Neural progenitor cell (in vitro differentiated cells): ENCODE measurements around the gene LOXHD1. TPM values are rescaled to one million over a fixed set of nuclear protein-coding genes. Genes with fewer than 3 reads are reported as not detected.

Experiments
- DNase-seq: peaks from one replicate; pipeline ENCODE4 v3.0.0-alpha.2; 2016; ENCODE audit warnings: low spot score
- H2AFZ ChIP-seq: fragments of 200-600 bp; sonication (generic); replicated peaks from 2 replicates; pipeline ENCODE4 v1.6.1; 2016; ENCODE audit warnings: antibody characterized with exemption
- H3F3A ChIP-seq: fragments of 200-600 bp; sonication (generic); 2 replicates; pipeline ENCODE4 v1.6.1; 2016; ENCODE audit warnings: antibody characterized with exemption, low read depth
- H3K27ac ChIP-seq: fragments of 200-600 bp; sonication (generic); 2 replicates; pipeline ENCODE4 v1.5.1; 2016; ENCODE audit warnings: mild to moderate bottlenecking
- H3K27me3 ChIP-seq: fragments of 200-600 bp; sonication (generic); 2 replicates; pipeline ENCODE4 v1.6.1; 2016; ENCODE audit warnings: mild to moderate bottlenecking, moderate library complexity
- H3K36me3 ChIP-seq: fragments of 200-600 bp; sonication (generic); 2 replicates; pipeline ENCODE4 v1.5.1; 2016
- H3K4me1 ChIP-seq: fragments of 200-600 bp; sonication (generic); 2 replicates; pipeline ENCODE4 v1.6.1; 2016; ENCODE audit warnings: mixed run types
- H3K4me2 ChIP-seq: fragments of 200-600 bp; sonication (generic); 2 replicates; pipeline ENCODE4 v1.6.1; 2016
- H3K4me3 ChIP-seq: fragments of 200-600 bp; sonication (generic); 2 replicates; pipeline ENCODE4 v1.5.1; 2016
- H3K79me2 ChIP-seq: fragments of 200-600 bp; sonication (generic); 2 replicates; pipeline ENCODE4 v1.6.1; 2016; ENCODE audit warnings: low read depth
- H3K9ac ChIP-seq: fragments of 200-600 bp; sonication (generic); 2 replicates; pipeline ENCODE4 v1.6.1; 2016
- H3K9me3 ChIP-seq: fragments of 200-600 bp; sonication (generic); 2 replicates; pipeline ENCODE4 v1.5.1; 2016; ENCODE audit warnings: low read depth
- H4K20me1 ChIP-seq: fragments of 200-600 bp; sonication (generic); 2 replicates; pipeline ENCODE4 v1.6.1; 2016; ENCODE audit warnings: low read depth
- H3K27ac Mint-ChIP-seq: 3 replicates; pipeline ENCODE4 v1.8.0; 2021; ENCODE audit warnings: mixed read lengths
- H3K27me3 Mint-ChIP-seq: 2 replicates; pipeline ENCODE4 v1.8.0; 2022; ENCODE audit warnings: low read depth, mild to moderate bottlenecking, inconsistent platforms, moderate library complexity, mixed read lengths; ENCODE audit not compliant: insufficient read depth
- H3K36me3 Mint-ChIP-seq: 3 replicates; pipeline ENCODE4 v1.8.0; 2021; ENCODE audit warnings: mixed read lengths
- H3K4me1 Mint-ChIP-seq: 3 replicates; pipeline ENCODE4 v1.8.0; 2021; ENCODE audit warnings: mixed read lengths
- H3K4me3 Mint-ChIP-seq: 3 replicates; pipeline ENCODE4 v1.8.0; 2021; ENCODE audit warnings: mild to moderate bottlenecking, moderate library complexity, mixed read lengths
- H3K9me3 Mint-ChIP-seq: 3 replicates; pipeline ENCODE4 v1.8.0; 2020; ENCODE audit warnings: mixed read lengths
- CTCF ChIP-seq: fragments of 200-600 bp; sonication (generic); IDR thresholded peaks from 2 replicates; pipeline ENCODE4 v1.5.1; 2017; ENCODE audit warnings: antibody characterized with exemption, mild to moderate bottlenecking
- EZH2 ChIP-seq: fragments of 200-600 bp; sonication (generic); IDR thresholded peaks from 2 replicates; pipeline ENCODE4 v1.6.1; 2017; ENCODE audit warnings: antibody characterized with exemption, mild to moderate bottlenecking, moderate library complexity
- EZH2phosphoT487 ChIP-seq: fragments of 200-600 bp; sonication (generic); IDR thresholded peaks from 2 replicates; pipeline ENCODE4 v1.6.1; 2017; ENCODE audit warnings: antibody characterized with exemption
- total RNA-seq: library from RNA; depleted of rRNA; stranded (reverse); fragments of >200 nt; gene quantifications from 2 replicates; pipeline ENCODE4 v1.2.3, GENCODE V29; 2015; ENCODE audit warnings: low replicate concordance

Gene LOXHD1
- total RNA-seq, 1 donor from 2014 or later = not detected

- DNase-seq = no peak
- Mint-ChIP-seq H3K4me1 (no peaks in the 10 kb centered on the region), H3K27me3 (peaks cover 10% of the 10 kb centered on the region), H3K4me3 (no peak overlapping the region), H3K9me3 (no peaks in the 10 kb centered on the region), H3K36me3 (no peaks in the 10 kb centered on the region), H3K27ac (no peak overlapping the region)
- Histone ChIP-seq H3K9me3 (no peaks in the 10 kb centered on the region), H3K9ac (no peak overlapping the region), H3K79me2 (no peaks in the 10 kb centered on the region), H3F3A (no peaks in the 10 kb centered on the region), H3K36me3 (no peaks in the 10 kb centered on the region), H3K27ac (no peak overlapping the region), H3K27me3 (no peaks in the 10 kb centered on the region), H2AFZ (no peak overlapping the region), H4K20me1 (no peaks in the 10 kb centered on the region), H3K4me2 (no peak overlapping the region), H3K4me1 (peaks cover 6% of the 10 kb centered on the region), H3K4me3 (no peak overlapping the region)
- no peak for TF ChIP-seq EZH2phosphoT487
- no peak for TF ChIP-seq EZH2
- TF ChIP-seq CTCF = no peak
Measured at GRCh38 chr18:46621111-46621766, 35.8 kb downstream of the LOXHD1 start.

GRCh38 chr18:46619559-46619958 lies 37.5 kb downstream of the LOXHD1 start:
- Mint-ChIP-seq H3K4me3 (no peak overlapping the region), H3K27ac (no peak overlapping the region), H3K9me3 (no peaks in the 10 kb centered on the region), H3K36me3 (no peaks in the 10 kb centered on the region), H3K27me3 (peaks cover 10% of the 10 kb centered on the region), H3K4me1 (no peaks in the 10 kb centered on the region)
- Histone ChIP-seq H3K4me2 (no peak overlapping the region), H3K79me2 (no peaks in the 10 kb centered on the region), H3F3A (no peaks in the 10 kb centered on the region), H3K27me3 (no peaks in the 10 kb centered on the region), H3K9me3 (no peaks in the 10 kb centered on the region), H2AFZ (no peak overlapping the region), H4K20me1 (no peaks in the 10 kb centered on the region), H3K9ac (no peak overlapping the region), H3K4me1 (peaks cover 6% of the 10 kb centered on the region), H3K4me3 (no peak overlapping the region), H3K27ac (no peak overlapping the region), H3K36me3 (no peaks in the 10 kb centered on the region)
- no peak for TF ChIP-seq CTCF
- no peak for TF ChIP-seq EZH2phosphoT487
- TF ChIP-seq EZH2 = no peak
- no peak for DNase-seq

- no peaks in the 10 kb centered on the region for H3K9me3 ChIP-seq
- no peak for DNase-seq
- H3K9me3 Mint-ChIP-seq = no peaks in the 10 kb centered on the region
- no peaks in the 10 kb centered on the region for H3K36me3 Mint-ChIP-seq
- H3K4me1 ChIP-seq = no peaks in the 10 kb centered on the region
- no peaks in the 10 kb centered on the region for H4K20me1 ChIP-seq
- H3K27ac Mint-ChIP-seq = no peak overlapping the region
- H3K4me2 ChIP-seq = no peak overlapping the region
- H3K4me1 Mint-ChIP-seq = no peaks in the 10 kb centered on the region
- no peaks in the 10 kb centered on the region for H3F3A ChIP-seq
- H3K27me3 Mint-ChIP-seq = peaks cover 4% of the 10 kb centered on the region
- H3K4me3 Mint-ChIP-seq = no peak overlapping the region
- no peaks in the 10 kb centered on the region for H3K79me2 ChIP-seq
- no peak overlapping the region for H2AFZ ChIP-seq
- no peak overlapping the region for H3K27ac ChIP-seq
- no peaks in the 10 kb centered on the region for H3K27me3 ChIP-seq
- H3K36me3 ChIP-seq = no peaks in the 10 kb centered on the region
- no peak overlapping the region for H3K9ac ChIP-seq
- TF ChIP-seq EZH2phosphoT487 = no peak
- H3K4me3 ChIP-seq = no peak overlapping the region
Measured at GRCh38 chr18:46615720-46616119, 41.3 kb downstream of the LOXHD1 start.

- H4K20me1 ChIP-seq = no peaks in the 10 kb centered on the region
- H3K4me3 Mint-ChIP-seq = no peak overlapping the region
- TF ChIP-seq EZH2phosphoT487 (no peak), CTCF (no peak), EZH2 (no peak)
- H3K36me3 ChIP-seq = no peaks in the 10 kb centered on the region
- H2AFZ ChIP-seq = no peak overlapping the region
- no peak overlapping the region for H3K4me3 ChIP-seq
- no peak overlapping the region for H3K4me2 ChIP-seq
- H3K27me3 Mint-ChIP-seq = peaks cover 2% of the 10 kb centered on the region
- no peaks in the 10 kb centered on the region for H3K4me1 ChIP-seq
- no peaks in the 10 kb centered on the region for H3K79me2 ChIP-seq
- no peak overlapping the region for H3K27ac ChIP-seq
- no peak overlapping the region for H3K27ac Mint-ChIP-seq
- peaks cover 15% of the 10 kb centered on the region for H3K27me3 ChIP-seq
- H3K9me3 ChIP-seq = no peaks in the 10 kb centered on the region
- no peaks in the 10 kb centered on the region for H3K36me3 Mint-ChIP-seq
- H3K9me3 Mint-ChIP-seq = no peaks in the 10 kb centered on the region
- H3K9ac ChIP-seq = no peak overlapping the region
- no peaks in the 10 kb centered on the region for H3K4me1 Mint-ChIP-seq
- DNase-seq = no peak
- H3F3A ChIP-seq = no peaks in the 10 kb centered on the region
Measured at GRCh38 chr18:46609048-46609447, 48.0 kb downstream of the LOXHD1 start.
